Fibroblast of pulmonary artery (primary cell): ENCODE data around the gene ARID1B.

Experiments
- DNase-seq: peaks from one replicate; pipeline ENCODE4 v3.0.0-alpha.2; 2010; ENCODE audit warnings: low read depth
- H3K4me3 ChIP-seq: replicated peaks from 2 replicates; pipeline ENCODE4 v1.5.1; 2011; ENCODE audit warnings: low read depth, mild to moderate bottlenecking, control low read depth, low read length, moderate library complexity
- TF ChIP-seq, protein P1 (sequence below): IDR thresholded peaks from 2 replicates; pipeline ENCODE4 v1.5.1; 2011; ENCODE audit warnings: mild to moderate bottlenecking, control low read depth, low read length, inconsistent platforms; ENCODE audit errors: missing control alignments

The ARID1B gene

DNA sequence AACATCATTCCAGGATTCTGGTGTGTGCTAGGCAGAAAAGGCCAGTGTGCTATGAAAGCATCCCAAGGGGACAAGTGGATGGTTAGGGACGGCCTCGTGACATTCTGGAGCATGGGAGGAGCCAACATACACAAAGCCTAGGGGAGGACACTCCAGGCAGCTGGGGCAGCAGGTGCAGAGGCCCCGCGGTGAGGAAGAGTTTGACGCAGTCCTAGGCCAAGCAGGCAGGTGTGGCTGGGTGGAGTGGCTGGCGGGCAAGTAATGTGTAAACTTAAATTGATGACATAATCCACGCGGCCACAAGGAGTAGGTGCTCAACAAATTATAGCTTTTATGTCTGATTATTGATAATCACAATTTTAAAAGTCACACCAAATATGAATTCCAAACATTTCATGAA, 452.5 kb downstream of the ARID1B start:
- H3K4me3 ChIP-seq = no peak overlapping the region
- no peak for DNase-seq
- TF ChIP-seq, protein P1, sequence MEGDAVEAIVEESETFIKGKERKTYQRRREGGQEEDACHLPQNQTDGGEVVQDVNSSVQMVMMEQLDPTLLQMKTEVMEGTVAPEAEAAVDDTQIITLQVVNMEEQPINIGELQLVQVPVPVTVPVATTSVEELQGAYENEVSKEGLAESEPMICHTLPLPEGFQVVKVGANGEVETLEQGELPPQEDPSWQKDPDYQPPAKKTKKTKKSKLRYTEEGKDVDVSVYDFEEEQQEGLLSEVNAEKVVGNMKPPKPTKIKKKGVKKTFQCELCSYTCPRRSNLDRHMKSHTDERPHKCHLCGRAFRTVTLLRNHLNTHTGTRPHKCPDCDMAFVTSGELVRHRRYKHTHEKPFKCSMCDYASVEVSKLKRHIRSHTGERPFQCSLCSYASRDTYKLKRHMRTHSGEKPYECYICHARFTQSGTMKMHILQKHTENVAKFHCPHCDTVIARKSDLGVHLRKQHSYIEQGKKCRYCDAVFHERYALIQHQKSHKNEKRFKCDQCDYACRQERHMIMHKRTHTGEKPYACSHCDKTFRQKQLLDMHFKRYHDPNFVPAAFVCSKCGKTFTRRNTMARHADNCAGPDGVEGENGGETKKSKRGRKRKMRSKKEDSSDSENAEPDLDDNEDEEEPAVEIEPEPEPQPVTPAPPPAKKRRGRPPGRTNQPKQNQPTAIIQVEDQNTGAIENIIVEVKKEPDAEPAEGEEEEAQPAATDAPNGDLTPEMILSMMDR = no peak

DNA sequence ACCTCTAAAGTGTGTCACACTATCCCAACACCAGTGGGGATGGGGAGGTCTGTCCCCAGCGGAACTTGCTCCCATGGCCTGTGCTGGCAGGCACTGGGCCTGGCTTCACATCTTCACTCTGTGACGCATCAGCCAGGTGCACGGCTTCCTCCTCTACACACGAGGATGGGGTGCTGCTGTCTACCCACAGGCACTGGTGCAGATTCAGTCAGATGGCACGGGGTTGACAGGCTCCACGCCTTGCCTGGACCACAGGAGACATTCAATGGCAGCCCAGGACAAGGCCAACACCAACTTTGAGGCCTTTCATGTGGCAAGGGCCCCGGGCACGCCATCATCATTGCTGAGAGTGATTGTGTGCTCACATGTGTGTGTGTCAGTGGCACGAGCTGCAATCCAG, 453.7 kb downstream of the ARID1B start:
- TF ChIP-seq, protein P1 = no peak
- H3K4me3 ChIP-seq = no peak overlapping the region
- no peak for DNase-seq

DNA sequence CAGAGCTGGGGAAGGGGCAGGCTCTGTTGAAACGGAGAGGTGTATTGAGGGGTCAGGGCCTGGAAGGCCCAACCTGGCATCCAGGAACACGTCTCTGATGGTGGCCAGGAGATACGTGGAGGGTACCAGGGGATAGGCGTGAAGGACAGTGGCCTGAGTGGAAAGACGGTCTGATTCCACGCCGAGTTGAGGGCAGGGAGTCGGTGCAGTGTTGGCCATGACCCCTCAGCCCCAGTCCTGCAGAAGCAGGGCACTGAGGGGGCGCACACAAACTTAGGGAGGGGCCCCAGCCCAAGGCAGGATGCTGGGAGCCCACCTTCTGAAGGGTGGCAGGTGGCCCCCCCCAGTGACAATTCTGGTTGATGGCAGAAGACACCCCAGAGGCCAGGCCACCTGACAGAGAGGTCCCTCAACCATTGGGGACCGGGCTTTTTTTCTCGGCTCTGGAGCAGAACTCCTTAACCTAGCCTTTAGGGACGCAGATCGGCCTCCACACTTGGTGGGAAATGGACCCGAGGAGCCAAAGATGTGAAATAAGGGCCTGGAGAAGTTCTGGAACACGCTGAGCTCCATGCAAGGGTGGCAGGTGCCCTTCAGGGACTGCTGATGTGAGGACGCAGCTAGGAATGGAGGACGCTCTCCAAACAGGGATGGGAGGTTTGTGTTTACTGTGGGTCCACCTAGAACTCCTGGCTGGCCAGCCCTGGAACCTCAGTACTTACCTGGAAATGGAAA, 455.1 kb downstream of the ARID1B start:
- H3K4me3 ChIP-seq = no peak overlapping the region
- TF ChIP-seq, protein P1 = no peak
- no peak for DNase-seq

DNA sequence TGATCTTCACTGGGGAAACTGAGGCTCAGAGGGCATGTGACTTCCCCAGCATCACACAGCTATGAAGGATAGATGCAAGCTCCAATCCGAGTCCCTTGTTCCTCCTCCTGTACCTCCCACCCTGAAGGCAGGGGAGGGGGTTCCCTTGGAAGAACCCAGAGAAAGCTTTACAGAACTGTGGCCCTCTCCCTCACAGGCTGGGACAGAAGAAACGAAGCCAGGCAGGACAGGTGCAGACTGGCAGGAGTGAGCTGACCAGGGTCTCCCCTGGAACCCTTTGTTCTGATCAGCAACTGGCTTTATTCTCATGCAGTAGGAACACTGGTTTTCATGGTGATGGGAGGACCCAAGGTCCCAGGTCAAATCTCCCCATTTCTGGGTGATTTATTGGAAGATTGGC, 456.0 kb downstream of the ARID1B start:
- H3K4me3 ChIP-seq = no peak overlapping the region
- DNase-seq = no peak
- TF ChIP-seq, protein P1 = no peak

DNA sequence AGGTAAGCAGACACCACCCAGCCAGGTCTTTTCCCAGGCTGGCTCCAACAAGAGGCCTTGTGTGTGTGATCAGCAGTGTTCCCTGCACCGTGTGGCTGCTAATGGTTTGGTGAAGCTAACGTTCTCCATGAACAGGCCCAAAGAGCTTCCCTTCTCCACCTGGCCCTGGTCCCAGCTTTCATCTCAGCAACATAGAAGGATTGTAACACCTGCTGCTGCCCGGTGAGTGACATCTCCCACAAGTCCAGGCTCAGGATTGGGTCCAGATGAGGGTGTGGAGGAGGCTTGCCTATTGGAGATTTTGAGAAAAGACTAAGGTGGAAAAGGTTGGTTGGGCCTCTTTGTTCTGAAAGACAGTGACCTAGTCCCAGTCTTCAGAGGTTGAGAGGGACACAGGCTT, 456.5 kb downstream of the ARID1B start:
- no peak overlapping the region for H3K4me3 ChIP-seq
- DNase-seq = no peak
- TF ChIP-seq, protein P1 = no peak

DNA sequence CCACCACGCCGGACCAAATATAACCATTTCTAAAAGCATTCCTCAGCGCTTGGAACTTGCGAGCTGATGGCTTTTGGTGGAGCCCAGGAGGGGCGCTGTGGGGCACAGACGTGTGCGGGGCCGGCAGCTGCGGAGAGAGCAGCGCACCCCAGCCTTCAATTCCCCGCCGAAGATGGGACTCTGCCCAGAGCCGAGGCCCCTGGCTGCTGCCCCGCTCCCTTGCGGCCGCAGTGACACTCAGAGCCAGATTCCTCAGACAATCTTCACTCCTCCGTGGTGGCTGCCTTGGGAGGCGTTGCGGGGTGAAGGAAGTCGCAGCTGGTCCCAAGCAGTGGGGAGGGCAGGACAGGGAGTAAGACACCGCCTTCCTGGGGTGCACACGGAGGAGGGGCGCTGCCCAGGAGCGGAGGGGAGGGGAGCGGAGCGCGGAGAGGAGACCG, 458.4 kb downstream of the ARID1B start:
- TF ChIP-seq, protein P1 = peak; percentile 54
- DNase-seq = peak; percentile 55
- peak overlapping the region; percentile 48 for H3K4me3 ChIP-seq
